NOMO-1 treated with dmso at 0.1 percent for 144 hours (cell line): ENCODE results near the gene PLXNA1.

ENCODE experiments used
- DNase-seq: peaks from one replicate; lab custom pipeline; 2025; ENCODE audit not compliant: unreplicated experiment; lab: John Stamatoyannopoulos, UW

Gene PLXNA1

DNA sequence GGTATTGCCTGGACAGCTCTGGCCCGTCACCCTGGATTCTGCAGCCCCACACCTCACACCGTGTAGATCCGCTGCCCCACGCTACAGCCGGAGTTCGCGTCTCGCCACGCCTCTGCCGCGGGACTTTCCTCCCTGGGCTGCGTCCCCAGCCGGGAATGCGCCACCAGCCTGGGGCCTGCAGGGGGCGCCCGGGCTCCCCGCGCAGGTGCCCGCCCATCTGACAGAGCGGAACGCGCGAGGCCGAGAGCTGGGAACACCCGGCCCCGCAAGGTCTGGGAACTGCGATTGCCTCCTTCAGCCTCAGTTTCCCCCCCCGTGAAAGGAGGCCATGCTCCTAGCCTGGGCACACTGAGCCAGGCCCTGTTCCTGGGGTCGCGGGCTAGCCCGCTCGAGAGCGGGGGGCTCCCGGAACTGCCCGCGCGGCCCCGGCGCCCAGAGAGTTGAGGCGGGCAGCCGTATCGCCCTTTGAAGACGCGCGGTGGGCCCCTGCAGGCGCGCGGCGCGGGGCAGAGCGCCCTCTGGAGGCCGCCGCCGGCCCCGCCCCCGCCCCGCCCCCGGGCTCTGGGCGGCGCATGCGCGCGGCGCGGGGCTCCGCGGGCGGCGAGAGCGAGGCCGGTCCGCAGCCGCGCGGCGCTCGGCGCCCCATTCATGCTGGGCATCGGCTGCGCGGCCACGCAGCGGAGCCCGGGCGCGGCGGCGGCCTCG is at the start of gene PLXNA1:
TSS of gene PLXNA1 (plus strand) at position 645 of the 705 bp plus-strand sequence. CDS start 5,479 bp downstream, outside the sequence.
- peak; percentile 64 for DNase-seq

DNA sequence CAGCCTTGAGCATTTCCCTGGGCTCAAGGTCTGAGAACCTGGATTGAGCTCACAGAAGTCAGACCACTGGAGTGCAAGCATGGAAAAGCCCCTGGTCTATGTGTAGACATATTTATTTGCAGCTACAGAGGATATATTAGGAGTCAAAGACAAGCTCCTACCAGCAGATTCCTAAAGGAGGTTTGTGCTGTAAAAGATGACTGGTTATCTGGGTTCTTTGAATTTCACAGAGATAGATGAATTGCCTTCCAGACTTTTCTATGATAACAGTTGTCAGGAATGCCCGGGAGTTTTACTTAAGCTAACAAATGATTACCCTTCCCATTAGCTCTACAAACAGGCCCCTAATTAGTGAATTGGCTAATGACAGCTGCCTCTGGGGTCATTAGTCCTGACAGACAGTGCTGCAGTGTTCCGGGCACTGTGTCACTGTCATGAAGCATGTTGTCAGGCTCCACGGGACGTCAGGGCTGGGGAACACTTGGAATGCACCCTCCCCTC is 48.8 kb upstream of the PLXNA1 start:
- DNase-seq = no peak

- DNase-seq = no peak
Measured at GRCh38 chr3:126934991-126935390, 47.9 kb upstream of the PLXNA1 start.

DNA sequence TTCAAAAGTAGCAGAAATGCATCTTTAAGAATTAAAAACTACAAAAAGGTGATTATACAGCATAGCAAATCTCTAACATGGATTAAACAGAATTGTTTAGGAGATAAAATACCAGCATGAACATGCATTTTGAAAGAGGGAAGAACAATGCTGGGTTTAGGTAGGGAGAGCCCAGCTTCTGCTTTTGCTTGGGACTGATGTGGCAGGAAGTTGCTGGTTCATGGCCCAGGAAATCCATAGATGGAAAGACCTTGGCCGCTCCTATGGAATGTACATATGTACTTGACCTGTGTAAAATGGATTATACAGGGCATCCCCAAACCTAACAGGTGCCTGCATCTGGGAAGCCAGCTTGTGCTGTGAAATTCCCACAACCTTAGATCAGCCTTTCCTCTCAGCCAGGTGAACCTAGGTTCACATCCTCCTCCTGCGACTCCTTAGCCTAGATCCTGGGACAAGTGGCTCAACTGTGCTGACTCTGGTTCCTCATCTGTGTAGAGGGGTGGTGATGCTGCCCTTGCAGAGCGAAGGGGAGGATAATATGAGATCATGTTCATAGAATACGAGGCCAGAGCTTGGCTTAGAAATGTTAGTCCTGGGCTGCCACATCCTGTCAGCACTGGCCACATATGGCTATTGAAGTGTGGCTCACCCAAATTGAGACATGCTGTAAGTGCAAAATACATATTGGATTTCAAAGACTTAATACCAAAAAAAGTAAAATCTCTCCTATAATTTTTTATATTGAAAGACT is 47.0 kb upstream of the PLXNA1 start:
- no peak for DNase-seq

DNA sequence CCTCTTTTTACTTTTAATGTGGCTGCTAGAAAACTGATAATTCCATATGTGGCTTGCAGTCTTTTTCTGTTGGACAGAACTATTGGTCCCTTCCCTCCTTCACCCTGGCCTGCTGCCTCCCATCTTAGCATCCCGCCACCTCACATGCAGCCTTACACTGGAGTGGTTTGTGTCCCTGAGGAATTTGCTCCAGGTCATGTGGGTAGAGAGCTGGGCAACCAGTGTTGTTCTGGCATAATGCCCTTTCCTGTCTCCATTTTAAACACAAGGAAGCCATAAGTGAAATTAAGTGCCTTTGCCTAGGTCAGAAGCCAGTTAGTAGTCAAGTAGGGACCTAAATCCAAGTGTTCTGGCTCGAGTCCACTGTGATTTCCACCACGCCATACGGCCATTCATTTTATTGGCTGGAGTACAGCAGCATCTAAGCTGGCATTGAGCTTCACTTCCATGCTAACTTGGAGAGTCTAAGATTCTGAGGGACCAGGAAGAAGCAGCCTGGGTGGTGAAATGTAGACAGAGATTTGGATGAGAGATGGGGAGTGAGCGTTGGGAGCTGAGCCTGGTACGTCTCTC is 46.0 kb upstream of the PLXNA1 start:
- no peak for DNase-seq

GRCh38 chr3:126937533-126937932 is 45.4 kb upstream of the PLXNA1 start:
- DNase-seq = no peak

- DNase-seq = no peak
Measured at GRCh38 chr3:126937973-126938372, 44.9 kb upstream of the PLXNA1 start.

DNA sequence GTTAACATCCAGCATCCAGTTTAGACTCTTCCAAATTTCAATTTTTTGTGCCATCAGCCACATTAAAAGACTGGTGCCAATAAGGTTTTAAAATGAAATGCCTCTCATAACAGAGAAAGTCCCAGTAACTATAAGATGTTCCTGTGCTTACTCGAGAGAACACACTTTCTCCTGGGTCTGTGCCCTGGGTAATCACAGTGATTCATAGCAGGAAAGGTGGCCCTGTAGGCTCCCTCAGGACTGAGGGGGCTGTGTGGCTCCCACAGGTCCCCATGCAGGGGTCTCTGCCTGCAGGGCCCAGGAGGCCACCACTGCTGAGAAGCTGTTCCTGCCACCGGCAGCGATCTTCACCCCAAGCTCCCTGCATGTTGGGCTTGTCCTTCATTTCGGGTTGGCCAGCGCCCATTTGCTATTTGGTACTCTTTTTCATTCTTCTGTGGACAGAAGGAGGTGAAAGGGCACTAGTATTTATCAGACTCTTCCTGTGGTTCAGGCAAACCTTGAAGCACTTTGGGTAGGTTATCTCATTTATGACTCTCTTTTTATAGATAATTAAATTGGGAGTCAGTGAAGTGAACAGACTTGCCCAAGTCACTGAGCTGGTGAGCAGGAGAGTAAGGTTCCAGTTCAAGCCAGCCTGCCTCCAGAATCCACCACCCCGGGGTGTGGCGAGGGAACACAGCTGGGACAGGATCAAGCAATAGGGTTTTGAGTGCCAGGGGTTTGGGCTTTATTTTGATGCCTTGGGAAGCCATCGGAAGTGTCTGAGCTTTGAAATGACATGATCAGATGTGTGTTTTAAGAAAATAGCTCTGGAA is 44.2 kb upstream of the PLXNA1 start:
- DNase-seq = no peak

DNA sequence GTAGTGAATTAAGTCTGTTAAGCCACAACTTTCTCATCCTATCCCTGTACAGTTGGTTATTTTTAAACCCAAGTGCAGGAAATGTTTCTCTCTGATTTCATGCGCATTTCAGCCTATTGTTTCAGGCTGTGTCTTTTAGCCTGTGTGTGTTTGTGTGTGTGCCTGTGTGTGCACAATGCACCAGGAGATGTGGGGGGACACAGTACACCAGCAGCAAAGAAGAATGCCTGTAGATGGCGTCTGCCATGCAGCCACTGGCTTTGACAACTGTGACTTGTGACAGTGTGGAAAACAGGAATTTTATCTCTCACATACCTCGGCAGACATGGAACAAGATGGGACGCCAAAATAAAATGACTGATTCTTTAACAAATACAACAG is 43.6 kb upstream of the PLXNA1 start:
- no peak for DNase-seq

DNA sequence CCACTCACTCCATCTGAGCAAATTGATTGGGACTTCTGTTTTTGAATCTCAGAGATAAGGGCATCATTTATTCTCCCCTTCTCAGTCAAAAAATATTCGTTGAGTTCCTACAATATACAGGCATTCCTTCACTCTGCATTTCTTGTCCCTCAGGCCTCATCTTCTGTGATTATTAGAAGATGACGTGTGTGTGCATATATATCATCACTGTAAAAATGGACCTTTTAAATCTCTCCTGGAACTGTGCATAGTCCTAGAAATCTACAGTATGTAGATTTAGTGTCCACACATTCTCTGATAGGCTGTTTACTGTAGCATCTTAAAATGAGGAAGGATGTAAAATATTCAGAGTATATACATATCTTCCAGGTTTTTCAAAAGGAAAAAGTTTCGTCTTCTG is 43.2 kb upstream of the PLXNA1 start:
- DNase-seq = no peak

- DNase-seq = no peak
Measured at GRCh38 chr3:126941721-126942270, 41.1 kb upstream of the PLXNA1 start.

DNA sequence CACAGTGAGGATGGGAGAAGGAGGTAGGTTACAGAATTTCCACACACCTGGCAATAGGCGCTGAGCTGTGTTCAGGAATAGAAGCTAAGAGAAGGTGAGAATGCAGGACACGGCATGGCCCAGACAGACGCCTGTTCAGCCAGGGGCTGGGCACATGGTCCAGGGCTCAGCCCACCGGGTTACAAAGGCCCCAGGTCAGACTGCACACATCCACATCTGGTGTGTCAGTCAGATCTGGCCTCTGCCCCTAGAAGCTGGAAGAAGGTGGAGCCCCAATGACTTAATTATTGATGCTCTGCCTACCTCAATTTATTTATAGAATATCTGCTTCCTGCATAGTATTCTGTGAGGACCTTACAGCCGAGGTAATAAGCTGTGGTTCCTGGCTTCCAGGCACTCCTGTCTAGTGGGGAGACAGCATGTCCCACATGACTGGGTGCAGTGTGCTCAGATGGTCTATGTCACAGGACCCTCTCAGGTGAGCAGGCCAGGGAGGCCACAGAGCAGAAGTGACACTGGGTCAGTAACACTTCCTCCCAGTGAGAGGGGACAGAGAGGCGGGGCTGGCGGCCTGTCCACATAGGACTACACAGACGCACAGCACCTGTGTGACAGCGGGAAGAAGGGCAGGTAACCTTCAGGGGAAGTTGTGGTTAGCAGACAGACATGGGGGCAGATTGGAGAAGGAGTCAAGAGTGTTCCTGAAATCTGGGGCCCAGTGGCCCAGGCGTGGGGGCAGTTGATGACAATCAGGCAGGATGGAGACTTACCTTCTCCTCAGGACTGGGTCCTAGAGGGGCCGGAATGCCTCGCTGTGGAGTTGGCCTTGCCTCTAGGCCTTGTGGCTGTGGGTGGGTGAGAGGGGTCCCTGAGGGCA is 38.6 kb upstream of the PLXNA1 start:
- DNase-seq = no peak

- no peak for DNase-seq
Measured at GRCh38 chr3:126945171-126945721, 37.7 kb upstream of the PLXNA1 start.

GRCh38 chr3:126945891-126946290 is 37.0 kb upstream of the PLXNA1 start:
- DNase-seq = no peak

DNA sequence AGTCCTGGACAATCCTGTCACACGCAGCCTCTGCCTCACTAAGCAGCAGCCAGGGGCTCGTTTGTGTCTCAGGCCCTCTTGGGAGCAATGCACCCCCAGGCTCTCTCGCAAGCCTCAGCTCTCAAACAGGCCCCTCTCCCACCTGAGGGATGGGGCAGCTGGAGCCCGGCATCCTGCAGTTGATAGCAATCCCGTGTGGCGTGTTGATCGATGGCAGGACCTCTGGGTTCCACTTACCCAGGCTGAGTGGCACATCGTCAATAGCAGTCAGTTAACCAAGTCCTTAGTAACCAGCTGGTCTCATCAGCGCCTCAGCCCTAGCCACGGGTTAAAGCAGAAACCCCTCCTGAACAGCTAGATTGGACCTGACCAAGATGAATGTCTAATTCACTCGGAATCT is 36.5 kb upstream of the PLXNA1 start:
- no peak for DNase-seq

- DNase-seq = no peak
Measured at GRCh38 chr3:126947429-126947828, 35.5 kb upstream of the PLXNA1 start.

- DNase-seq = no peak
Measured at GRCh38 chr3:126948980-126949535, 33.9 kb upstream of the PLXNA1 start.

- DNase-seq = no peak
Measured at GRCh38 chr3:126951561-126951960, 31.4 kb upstream of the PLXNA1 start.

- no peak for DNase-seq
Measured at GRCh38 chr3:126952261-126952982, 30.5 kb upstream of the PLXNA1 start.
